Fibroblast of lung (primary cell): Measurements from ENCODE around the gene CCR2. TPM values are rescaled to one million over a fixed set of nuclear protein-coding genes. Genes with fewer than 3 reads are reported as not detected.

Experiments used
- DNase-seq, 2 donors: peaks; one replicate each; pipeline versions ENCODE4 v3.0.0 to v3.0.0-alpha.2; 2010; ENCODE audit warnings: low read depth in 2 of 2
- H2AFZ ChIP-seq: 2 replicates; pipeline ENCODE4 v1.5.1; 2012; ENCODE audit warnings: low read length, control low read depth, inconsistent platforms
- H3K27ac ChIP-seq: 2 replicates; pipeline ENCODE4 v1.5.1; 2011; ENCODE audit warnings: low read length, control low read depth; ENCODE audit not compliant: insufficient read depth
- H3K27me3 ChIP-seq: 2 replicates; pipeline ENCODE4 v1.5.1; 2011; ENCODE audit warnings: mild to moderate bottlenecking, low read length; ENCODE audit not compliant: control insufficient read depth, insufficient read depth
- H3K36me3 ChIP-seq: 2 replicates; pipeline ENCODE4 v1.5.1; 2011; ENCODE audit warnings: low read length; ENCODE audit not compliant: control insufficient read depth, insufficient read depth
- H3K4me1 ChIP-seq: 2 replicates; pipeline ENCODE4 v1.5.1; 2011; ENCODE audit warnings: low read length; ENCODE audit not compliant: control insufficient read depth, insufficient read depth; ENCODE audit errors: extremely low read depth
- H3K4me2 ChIP-seq: 2 replicates; pipeline ENCODE4 v1.5.1; 2011; ENCODE audit warnings: low read length, control low read depth; ENCODE audit not compliant: insufficient read depth; ENCODE audit errors: extremely low read depth
- H3K4me3 ChIP-seq, 4 experiments: fragments of 200-600 bp in 1 of 4; sonication (generic) in 1 of 4; replicated peaks in 1 of 4; 2 replicates each; pipeline ENCODE4 v1.5.1; 2011 to 2016; ENCODE audit warnings: low read length in 4 of 4, low read depth in 3 of 4, mild to moderate bottlenecking in 3 of 4, control low read depth in 2 of 4, inconsistent platforms in 1 of 4, mixed read lengths in 1 of 4; ENCODE audit not compliant: insufficient read depth in 1 of 4; ENCODE audit errors: control extremely low read depth in 1 of 4
- H3K79me2 ChIP-seq: 2 replicates; pipeline ENCODE4 v1.5.1; 2012; ENCODE audit warnings: mild to moderate bottlenecking, low read length, inconsistent platforms; ENCODE audit not compliant: control insufficient read depth, insufficient read depth
- H3K9ac ChIP-seq: 2 replicates; pipeline ENCODE4 v1.5.1; 2011; ENCODE audit warnings: mild to moderate bottlenecking, low read length, control low read depth; ENCODE audit not compliant: insufficient read depth
- H3K9me3 ChIP-seq: 2 replicates; pipeline ENCODE4 v1.5.1; 2012; ENCODE audit warnings: low read depth, low read length; ENCODE audit not compliant: control insufficient read depth, insufficient read depth
- H4K20me1 ChIP-seq: 2 replicates; pipeline ENCODE4 v1.5.1; 2011; ENCODE audit warnings: low read length; ENCODE audit not compliant: control insufficient read depth, insufficient read depth; ENCODE audit errors: extremely low read depth
- CTCF ChIP-seq, 2 donors: IDR thresholded peaks in 1 of 2; conservative IDR thresholded peaks in 1 of 2; 1 replicate in 1 of 2; 2 replicates in 1 of 2; pipeline ENCODE4 v1.5.1; 2011 to 2012; ENCODE audit warnings: low read length in 2 of 2, control low read depth in 1 of 2, inconsistent platforms in 1 of 2, low read depth in 1 of 2, mild to moderate bottlenecking in 1 of 2
- EZH2 ChIP-seq: IDR thresholded peaks from 2 replicates; pipeline ENCODE4 v1.5.1; 2012; ENCODE audit warnings: low read length, control low read depth, mild to moderate bottlenecking; ENCODE audit errors: missing control alignments
- polyA plus RNA-seq, 2 donors: library from polyadenylated mRNA; depleted of rRNA in 1 of 2; stranded (reverse) in 1 of 2; unstranded in 1 of 2; fragments of >200 nt; gene quantifications; 2 replicates each; pipeline ENCODE4 v1.2.1, GENCODE V29; 2011 to 2012; ENCODE audit warnings: missing spikeins in 1 of 2
- total RNA-seq: library from RNA; depleted of rRNA; stranded (reverse); fragments of >200 nt; gene quantifications from 2 replicates; pipeline ENCODE4 v1.2.1, GENCODE V29; 2014

Gene CCR2
- total and polyA plus RNA-seq, 2 donors (not counting 1 experiment from before 2014, with no cell fraction given): under 0.01 TPM; not detected in 1

- no peak overlapping the region for H3K9ac ChIP-seq
- no peaks in the 10 kb centered on the region for H3K9me3 ChIP-seq
- no peaks in the 10 kb centered on the region for H3K36me3 ChIP-seq
- H4K20me1 ChIP-seq: no peaks in the 10 kb centered on the region
- no peak overlapping the region for H3K4me2 ChIP-seq
- no peak for DNase-seq
- peaks cover 17% of the 10 kb centered on the region for H3K27me3 ChIP-seq
- H3K4me1 ChIP-seq: no peaks in the 10 kb centered on the region
- H3K27ac ChIP-seq: no peak overlapping the region
- no peak overlapping the region for H3K4me3 ChIP-seq
- TF ChIP-seq CTCF (conservative IDR thresholded peaks at IDR 0.05 in 1 of 2, IDR thresholded peaks at IDR 0.05 in 1 of 2; ENCODE audit: low read depth in 1 of 2, low read length in 2 of 2): no peak
- no peak for TF ChIP-seq EZH2
- H2AFZ ChIP-seq: no peak overlapping the region
- H3K79me2 ChIP-seq: no peaks in the 10 kb centered on the region
These were observed 21.9 kb downstream of the CCR2 start for GRCh38 chr3:46375814-46376213.

GRCh38 chr3:46378426-46378942, 24.6 kb downstream of the CCR2 start:
- Histone ChIP-seq H4K20me1 (no peaks in the 10 kb centered on the region), H2AFZ (no peak overlapping the region), H3K4me1 (no peaks in the 10 kb centered on the region), H3K4me3 (no peak overlapping the region), H3K27ac (no peak overlapping the region), H3K9ac (no peak overlapping the region), H3K79me2 (no peaks in the 10 kb centered on the region), H3K27me3 (peaks cover 14% of the 10 kb centered on the region), H3K9me3 (no peaks in the 10 kb centered on the region), H3K4me2 (no peak overlapping the region), H3K36me3 (no peaks in the 10 kb centered on the region)
- DNase-seq: peak; percentile 28 to 60
- no peak for TF ChIP-seq EZH2
- peak; percentile 67 to 81 for TF ChIP-seq CTCF (conservative IDR thresholded peaks at IDR 0.05 in 1 of 2, IDR thresholded peaks at IDR 0.05 in 1 of 2; ENCODE audit: low read depth in 1 of 2, low read length in 2 of 2)

- Histone ChIP-seq H3K4me1 (no peaks in the 10 kb centered on the region), H3K79me2 (no peaks in the 10 kb centered on the region), H3K27me3 (no peaks in the 10 kb centered on the region), H2AFZ (no peak overlapping the region), H3K4me3 (peak overlapping the region in 1 of 4 experiments; percentile 17), H3K9me3 (no peaks in the 10 kb centered on the region), H3K9ac (no peak overlapping the region), H3K27ac (no peak overlapping the region), H3K36me3 (no peaks in the 10 kb centered on the region), H4K20me1 (no peaks in the 10 kb centered on the region), H3K4me2 (no peak overlapping the region)
- DNase-seq: peak in 1 of 2 donors; percentile 15
- no peak for TF ChIP-seq EZH2
- TF ChIP-seq CTCF (conservative IDR thresholded peaks at IDR 0.05 in 1 of 2, IDR thresholded peaks at IDR 0.05 in 1 of 2; ENCODE audit: low read depth in 1 of 2, low read length in 2 of 2): no peak
These were observed 26.7 kb downstream of the CCR2 start for GRCh38 chr3:46380471-46381221.
